GM12872 (cell line): ENCODE results near the gene FTO.

Experiments used
- TF ChIP-seq, protein P1 (sequence below): IDR thresholded peaks from 3 replicates; pipeline ENCODE4 v1.5.1; 2011; ENCODE audit warnings: low read depth, mild to moderate bottlenecking, low read length, moderate library complexity; ENCODE audit not compliant: insufficient read depth

Gene FTO

DNA sequence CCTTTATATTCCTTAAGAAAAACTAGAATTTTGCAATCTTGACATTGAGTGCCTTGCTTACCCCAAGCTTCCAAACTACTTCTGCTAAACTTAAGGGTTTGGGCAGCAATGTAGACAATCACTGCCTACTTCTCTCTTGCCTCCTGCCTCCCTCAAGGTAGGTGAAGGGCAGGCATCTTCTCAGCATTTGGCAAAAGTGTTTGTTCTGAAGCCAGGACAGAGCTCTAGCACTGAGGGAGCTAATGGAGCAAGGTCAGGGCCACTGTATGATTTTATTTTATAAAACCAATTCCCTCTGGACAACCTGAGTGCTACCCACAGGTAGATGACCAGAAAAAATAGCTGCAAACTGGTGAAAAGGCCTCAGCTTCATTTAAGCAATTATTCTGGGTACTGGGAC, 470.8 kb downstream of the FTO start:
- TF ChIP-seq, protein P1, sequence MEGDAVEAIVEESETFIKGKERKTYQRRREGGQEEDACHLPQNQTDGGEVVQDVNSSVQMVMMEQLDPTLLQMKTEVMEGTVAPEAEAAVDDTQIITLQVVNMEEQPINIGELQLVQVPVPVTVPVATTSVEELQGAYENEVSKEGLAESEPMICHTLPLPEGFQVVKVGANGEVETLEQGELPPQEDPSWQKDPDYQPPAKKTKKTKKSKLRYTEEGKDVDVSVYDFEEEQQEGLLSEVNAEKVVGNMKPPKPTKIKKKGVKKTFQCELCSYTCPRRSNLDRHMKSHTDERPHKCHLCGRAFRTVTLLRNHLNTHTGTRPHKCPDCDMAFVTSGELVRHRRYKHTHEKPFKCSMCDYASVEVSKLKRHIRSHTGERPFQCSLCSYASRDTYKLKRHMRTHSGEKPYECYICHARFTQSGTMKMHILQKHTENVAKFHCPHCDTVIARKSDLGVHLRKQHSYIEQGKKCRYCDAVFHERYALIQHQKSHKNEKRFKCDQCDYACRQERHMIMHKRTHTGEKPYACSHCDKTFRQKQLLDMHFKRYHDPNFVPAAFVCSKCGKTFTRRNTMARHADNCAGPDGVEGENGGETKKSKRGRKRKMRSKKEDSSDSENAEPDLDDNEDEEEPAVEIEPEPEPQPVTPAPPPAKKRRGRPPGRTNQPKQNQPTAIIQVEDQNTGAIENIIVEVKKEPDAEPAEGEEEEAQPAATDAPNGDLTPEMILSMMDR = no peak

DNA sequence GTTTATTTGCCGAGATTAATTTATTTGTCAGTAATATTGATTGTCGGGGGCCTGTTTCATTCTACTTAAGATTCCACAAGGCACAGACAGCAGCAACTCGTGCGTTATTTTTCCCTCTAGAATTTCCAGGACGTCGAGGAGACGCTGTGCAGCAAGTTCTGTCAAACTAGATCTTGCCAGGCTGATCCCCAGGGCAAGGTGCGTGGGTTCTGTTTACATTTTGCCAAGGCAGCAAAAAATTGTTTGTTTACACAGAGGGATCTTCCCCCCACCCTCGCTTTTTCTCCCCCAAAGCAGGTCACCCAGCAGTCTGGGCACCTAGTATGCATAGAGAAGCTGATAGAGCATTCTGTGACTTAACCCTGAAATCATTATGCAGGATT, 471.2 kb downstream of the FTO start:
- TF ChIP-seq, protein P1 = no peak

DNA sequence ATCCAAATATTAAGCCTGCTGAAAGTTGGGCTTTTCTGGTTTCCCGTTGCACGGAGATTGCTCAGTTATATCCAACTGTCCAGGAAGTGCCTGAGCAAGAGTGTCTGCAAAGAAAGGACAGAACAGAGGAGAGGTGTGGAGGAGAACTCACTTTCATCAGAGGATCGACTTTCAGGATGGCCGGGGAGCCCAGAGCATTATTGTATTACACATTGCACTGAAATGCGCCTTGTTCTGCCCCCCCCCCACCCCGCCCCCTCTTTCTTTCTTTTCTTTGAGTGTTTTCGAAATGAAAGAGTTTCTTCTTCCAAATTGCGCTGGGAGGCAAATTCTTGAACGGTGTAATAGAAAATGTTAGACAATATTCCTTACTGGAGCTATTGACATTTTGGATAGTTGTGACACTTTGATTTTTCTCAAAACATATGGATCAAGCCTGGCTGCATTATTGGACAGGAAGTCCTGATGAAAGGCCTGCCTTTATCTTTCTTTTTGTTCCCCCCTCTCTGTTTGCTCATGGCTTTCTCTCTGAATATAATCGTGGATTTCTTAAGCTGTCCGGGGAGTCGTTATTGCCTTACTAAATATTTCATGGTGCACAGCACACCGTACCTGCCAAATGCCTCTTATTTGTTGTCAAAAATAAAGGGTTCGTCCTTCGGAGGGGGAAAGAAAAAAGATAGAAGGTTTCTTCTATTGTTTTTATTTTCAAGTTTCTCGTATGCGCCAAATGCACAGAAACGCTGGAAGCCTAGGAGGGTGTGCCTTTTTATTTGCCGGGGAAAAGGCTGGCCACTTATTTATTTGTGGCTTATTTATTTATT, 471.8 kb downstream of the FTO start:
- TF ChIP-seq, protein P1 = no peak

DNA sequence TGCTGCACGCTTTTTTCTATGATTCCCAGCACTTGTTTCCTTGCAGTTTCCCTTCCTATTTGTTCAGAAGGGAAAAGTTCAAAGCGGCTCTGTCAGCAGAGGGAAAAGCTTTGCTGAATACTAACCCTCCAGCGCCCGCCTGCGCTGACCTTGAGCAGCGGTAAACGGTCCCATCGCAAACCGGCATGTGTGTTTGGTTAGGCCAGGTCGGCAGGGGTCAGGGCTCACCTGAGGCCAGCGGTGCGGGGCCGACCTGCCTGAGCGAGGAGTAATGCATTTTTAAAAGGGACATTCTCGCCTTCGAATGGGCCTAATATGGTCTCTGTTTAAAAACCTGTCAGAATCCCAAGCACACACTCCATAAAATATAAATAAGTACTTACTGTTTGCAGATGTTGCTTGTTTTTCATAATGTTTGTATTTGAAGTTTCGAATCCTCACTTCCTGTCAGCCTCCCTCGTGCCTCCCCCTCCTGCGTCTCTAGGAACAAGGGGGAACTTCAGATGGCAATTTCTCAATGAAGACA, 472.5 kb downstream of the FTO start:
- TF ChIP-seq, protein P1 = no peak

DNA sequence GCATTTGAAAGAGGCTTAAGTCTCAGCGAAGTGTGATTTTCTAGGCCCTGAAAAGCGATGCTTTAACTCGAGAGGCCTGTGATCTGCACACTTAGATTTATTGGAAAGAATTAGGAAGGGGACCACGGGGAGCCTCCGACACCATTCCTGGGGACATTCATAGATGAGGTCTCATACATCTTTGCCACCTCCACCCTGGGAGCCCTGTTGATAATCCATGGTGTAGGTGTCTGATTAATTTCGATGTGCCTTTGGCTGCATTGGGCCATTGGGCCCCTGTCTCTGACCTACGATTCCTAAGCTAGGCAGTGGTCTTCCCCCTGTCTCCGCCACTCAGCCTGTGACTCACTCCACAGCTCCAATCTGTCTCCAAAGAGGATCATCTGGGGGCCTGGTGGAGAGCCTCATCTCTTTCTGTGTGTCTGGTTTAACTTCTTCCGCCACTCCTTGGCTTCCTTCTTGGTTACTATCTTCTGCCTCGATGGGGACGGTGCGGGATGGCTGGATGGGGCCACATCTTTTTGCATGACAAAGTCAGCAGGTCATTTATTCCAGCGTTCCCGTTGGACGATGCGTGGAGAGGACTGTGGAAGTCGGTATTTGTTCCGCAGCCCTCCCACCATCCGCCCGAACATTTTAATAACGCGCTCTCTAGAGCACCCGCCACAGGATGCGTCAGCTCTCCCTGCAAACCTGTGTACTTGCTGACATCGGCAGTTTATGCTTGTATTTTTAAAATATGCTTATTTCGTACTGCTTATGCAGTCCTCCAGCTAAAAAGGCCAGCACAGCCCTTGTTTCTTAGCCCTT, 473.3 kb downstream of the FTO start:
- TF ChIP-seq, protein P1 = no peak

DNA sequence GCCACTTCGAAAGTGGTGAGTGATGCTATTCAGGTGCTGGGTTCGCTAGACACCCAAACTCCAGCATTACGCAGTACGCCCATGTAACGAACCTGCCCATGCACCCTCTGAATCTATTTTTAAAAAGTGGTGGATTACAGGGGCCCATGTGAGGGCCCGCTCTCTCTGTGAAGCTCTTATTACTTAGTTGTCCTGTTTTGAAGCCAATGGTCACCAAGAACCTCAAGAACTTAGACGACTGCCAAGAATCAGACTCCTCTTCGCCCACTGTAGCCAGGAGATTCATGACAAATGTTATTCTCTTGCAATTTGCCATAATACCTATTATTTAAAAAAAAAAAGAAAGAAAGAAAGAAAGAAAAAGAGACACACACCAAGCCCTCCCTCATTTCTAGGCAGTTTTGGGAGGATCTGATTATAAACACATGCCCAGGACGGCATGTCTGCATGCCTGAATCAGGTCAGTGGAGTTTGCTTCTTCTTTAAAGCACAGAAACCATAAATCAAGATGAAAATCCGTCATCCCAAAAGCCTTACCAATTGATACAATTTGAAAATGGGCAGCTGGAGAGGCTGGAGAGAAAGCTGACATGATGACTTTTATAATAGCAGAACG, 474.0 kb downstream of the FTO start:
- TF ChIP-seq, protein P1 = no peak

DNA sequence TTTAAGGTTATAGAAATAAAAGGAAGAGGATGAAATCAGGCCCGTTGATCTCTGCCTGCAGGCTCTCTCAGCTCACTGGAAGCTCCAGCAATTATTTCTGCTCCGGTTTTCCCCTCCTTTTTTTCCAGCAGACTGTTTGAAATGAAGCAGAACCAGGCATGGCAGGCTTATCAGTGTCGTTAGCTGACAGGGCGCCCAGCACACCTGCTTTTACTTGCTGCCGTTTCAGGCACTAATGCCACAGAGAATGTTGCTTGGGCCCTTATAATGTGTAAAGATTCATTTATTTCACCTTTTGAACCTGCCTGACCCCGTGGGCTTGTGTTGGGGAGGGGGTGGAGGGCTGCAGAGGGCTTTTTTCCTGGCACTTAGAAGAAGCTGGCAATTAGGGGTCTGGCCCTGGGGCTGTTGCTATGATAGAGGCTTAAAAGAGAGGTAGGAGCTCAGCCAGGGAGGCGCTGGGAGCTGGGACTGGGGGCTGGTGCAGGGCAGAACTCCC, 474.6 kb downstream of the FTO start:
- TF ChIP-seq, protein P1 = no peak
